Measurements from ENCODE around the gene CISD3. TPM values are rescaled to one million over a fixed set of nuclear protein-coding genes. Genes with fewer than 3 reads are reported as not detected.
A peak's percentile ranks its signal among the peaks of the same experiment; 100 is the strongest.

CISD3 gene
- total RNA-seq, 2 experiments from 2014 or later: 4.7 to 5.7 TPM

GRCh38 chr17:38706505-38707216 lies 23.5 kb upstream of the CISD3 start:
- H3K36me3 ChIP-seq (ENCODE audit: insufficient read depth, low read length): peaks cover 40% of the 10 kb centered on the region
- CTCF ChIA-PET: interaction anchor here (0.9 to 1.8 kb wide), 7 partner anchors 21 to 149 kb away, joined by 3 to 10 read pairs (median 3); partner anchors contain the start of gene PSMB3
- Mint-ChIP-seq H3K27me3 (no peaks in the 10 kb centered on the region), H3K36me3 (ENCODE audit: low read depth) (peaks cover 81% of the 10 kb centered on the region), H3K27ac (peak overlapping the region; percentile 88), H3K4me3 (peak overlapping the region; percentile 98), H3K9me3 (no peaks in the 10 kb centered on the region), H3K4me1 (ENCODE audit: low read depth) (peaks cover 70% of the 10 kb centered on the region)
- intact Hi-C loops (cut with DNase I, micrococcal nuclease): loop anchor here in 1 of 2 experiments (1.0 kb wide), 1 partner anchor 22 kb away; no protein-coding TSS in a partner anchor
- H3K4me1 ChIP-seq (ENCODE audit: insufficient read depth, low read length): peaks cover 82% of the 10 kb centered on the region
- TF ChIP-seq, protein P1, sequence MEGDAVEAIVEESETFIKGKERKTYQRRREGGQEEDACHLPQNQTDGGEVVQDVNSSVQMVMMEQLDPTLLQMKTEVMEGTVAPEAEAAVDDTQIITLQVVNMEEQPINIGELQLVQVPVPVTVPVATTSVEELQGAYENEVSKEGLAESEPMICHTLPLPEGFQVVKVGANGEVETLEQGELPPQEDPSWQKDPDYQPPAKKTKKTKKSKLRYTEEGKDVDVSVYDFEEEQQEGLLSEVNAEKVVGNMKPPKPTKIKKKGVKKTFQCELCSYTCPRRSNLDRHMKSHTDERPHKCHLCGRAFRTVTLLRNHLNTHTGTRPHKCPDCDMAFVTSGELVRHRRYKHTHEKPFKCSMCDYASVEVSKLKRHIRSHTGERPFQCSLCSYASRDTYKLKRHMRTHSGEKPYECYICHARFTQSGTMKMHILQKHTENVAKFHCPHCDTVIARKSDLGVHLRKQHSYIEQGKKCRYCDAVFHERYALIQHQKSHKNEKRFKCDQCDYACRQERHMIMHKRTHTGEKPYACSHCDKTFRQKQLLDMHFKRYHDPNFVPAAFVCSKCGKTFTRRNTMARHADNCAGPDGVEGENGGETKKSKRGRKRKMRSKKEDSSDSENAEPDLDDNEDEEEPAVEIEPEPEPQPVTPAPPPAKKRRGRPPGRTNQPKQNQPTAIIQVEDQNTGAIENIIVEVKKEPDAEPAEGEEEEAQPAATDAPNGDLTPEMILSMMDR (IDR thresholded peaks at IDR 0.05): no peak
- DNase-seq: peak in 6 of 14 experiments; percentile 28 to 68 (median 52)
- H3K27me3 ChIP-seq (ENCODE audit: control insufficient read depth in 1 of 2, insufficient read depth in 2 of 2, low read length in 2 of 2): no peaks in the 10 kb centered on the region
- no peak for ATAC-seq (ENCODE audit: poor library complexity)
- H3K27ac ChIP-seq (ENCODE audit: low read depth in 1 of 2, low read length in 2 of 2): peak overlapping the region; percentile 72 to 74
- peak overlapping the region; percentile 94 for H3K4me3 ChIP-seq (ENCODE audit: low read length)
- POLR2A ChIA-PET: interaction anchor here (0.6 to 7.0 kb wide), 11 partner anchors 10 to 165 kb away, joined by 3 to 180 read pairs (median 4); partner anchors contain the start of genes CISD3, EPOP, PSMB3 and RPL23
- no peaks in the 10 kb centered on the region for H3K9me3 ChIP-seq (ENCODE audit: control insufficient read depth in 1 of 2, insufficient read depth in 1 of 2, low read length in 2 of 2)

GRCh38 chr17:38707678-38708351 lies 22.3 kb upstream of the CISD3 start:
- ATAC-seq (ENCODE audit: poor library complexity): no peak
- Mint-ChIP-seq H3K9me3 (no peaks in the 10 kb centered on the region), H3K36me3 (ENCODE audit: low read depth) (peaks cover 85% of the 10 kb centered on the region), H3K27ac (peak overlapping the region; percentile 88), H3K4me1 (ENCODE audit: low read depth) (peaks cover 63% of the 10 kb centered on the region), H3K27me3 (no peaks in the 10 kb centered on the region), H3K4me3 (peak overlapping the region; percentile 98)
- TF ChIP-seq, protein P1 (IDR thresholded peaks at IDR 0.05): no peak
- Histone ChIP-seq H3K27me3 (ENCODE audit: control insufficient read depth in 1 of 2, insufficient read depth in 2 of 2, low read length in 2 of 2) (no peaks in the 10 kb centered on the region), H3K36me3 (ENCODE audit: insufficient read depth, low read length) (peaks cover 52% of the 10 kb centered on the region), H3K27ac (ENCODE audit: low read depth in 1 of 2, low read length in 2 of 2) (peak overlapping the region in 1 of 2 donors; percentile 74), H3K9me3 (ENCODE audit: control insufficient read depth in 1 of 2, insufficient read depth in 1 of 2, low read length in 2 of 2) (no peaks in the 10 kb centered on the region), H3K4me1 (ENCODE audit: insufficient read depth, low read length) (peaks cover 81% of the 10 kb centered on the region), H3K4me3 (ENCODE audit: low read length) (peak overlapping the region; percentile 94)
- no peak for DNase-seq
- intact Hi-C loops (cut with DNase I, micrococcal nuclease): no loop called here
- ChIA-PET POLR2A (interaction anchor here (3.9 to 7.0 kb wide), 2 partner anchors 9 to 20 kb away, joined by 42 to 180 read pairs; no protein-coding TSS in a partner anchor), CTCF (interaction anchor here (1.4 to 1.8 kb wide), 3 partner anchors 20 to 31 kb away, joined by 3 to 10 read pairs (median 4); no protein-coding TSS in a partner anchor)

DNA sequence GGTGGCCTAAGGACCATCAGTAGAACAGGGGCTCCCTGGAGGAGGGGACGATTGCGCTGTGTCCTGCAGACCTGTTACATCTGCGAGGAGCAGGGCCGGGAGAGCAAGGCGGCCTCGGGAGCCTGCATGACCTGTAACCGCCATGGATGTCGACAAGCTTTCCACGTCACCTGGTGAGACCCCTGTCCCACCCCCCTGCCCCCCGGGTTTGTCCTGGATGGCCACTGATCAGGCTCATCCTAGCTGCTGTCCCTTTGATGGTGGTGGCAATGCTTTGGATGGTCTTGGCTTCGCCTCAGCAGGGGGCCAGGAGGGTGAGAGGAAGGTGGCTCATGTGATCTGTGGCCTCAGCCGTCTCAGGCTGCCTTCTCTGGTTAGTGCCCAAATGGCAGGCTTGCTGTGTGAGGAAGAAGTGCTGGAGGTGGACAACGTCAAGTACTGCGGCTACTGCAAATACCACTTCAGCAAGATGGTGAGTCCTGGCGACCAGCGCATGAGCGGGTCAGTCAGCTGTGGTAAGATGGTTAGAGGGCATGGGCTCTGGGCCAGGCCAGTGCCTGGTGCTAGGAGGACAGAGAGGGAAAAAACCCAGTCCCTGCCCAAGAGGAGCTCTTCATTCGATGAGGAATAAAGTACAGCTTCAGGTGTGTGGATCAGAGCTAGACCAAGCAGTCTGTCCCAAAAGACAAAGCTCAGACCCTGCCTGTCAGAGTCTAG lies 20.9 kb upstream of the CISD3 start:
- peaks cover 55% of the 10 kb centered on the region for H3K4me1 Mint-ChIP-seq (ENCODE audit: low read depth)
- intact Hi-C loops (cut with DNase I, micrococcal nuclease): no loop called here

More for the DNA sequence above, 20.9 kb upstream of the CISD3 start:
- ChIA-PET POLR2A (interaction anchor here (2.4 kb wide), 1 partner anchor 19 kb away, joined by 17 read pairs; no protein-coding TSS in a partner anchor), CTCF (interaction anchor here (1.7 kb wide), 1 partner anchor 26 kb away, joined by 4 read pairs; no protein-coding TSS in a partner anchor)
- Histone ChIP-seq H3K4me1 (ENCODE audit: insufficient read depth, low read length) (peaks cover 74% of the 10 kb centered on the region), H3K36me3 (ENCODE audit: insufficient read depth, low read length) (peaks cover 66% of the 10 kb centered on the region), H3K27me3 (ENCODE audit: control insufficient read depth in 1 of 2, insufficient read depth in 2 of 2, low read length in 2 of 2) (no peaks in the 10 kb centered on the region), H3K4me3 (ENCODE audit: low read length) (no peak overlapping the region), H3K9me3 (ENCODE audit: control insufficient read depth in 1 of 2, insufficient read depth in 1 of 2, low read length in 2 of 2) (no peaks in the 10 kb centered on the region), H3K27ac (ENCODE audit: low read depth in 1 of 2, low read length in 2 of 2) (no peak overlapping the region)
- TF ChIP-seq, protein P1 (IDR thresholded peaks at IDR 0.05): no peak
- DNase-seq (no peak), ATAC-seq (ENCODE audit: poor library complexity) (no peak)
- H3K9me3 Mint-ChIP-seq: no peaks in the 10 kb centered on the region
- H3K4me3 Mint-ChIP-seq: no peak overlapping the region
- no peaks in the 10 kb centered on the region for H3K27me3 Mint-ChIP-seq
- H3K27ac Mint-ChIP-seq: peak overlapping the region; percentile 58
- H3K36me3 Mint-ChIP-seq (ENCODE audit: low read depth): peaks cover 90% of the 10 kb centered on the region

Measured in CD4-positive, alpha-beta T cell (primary cell).